Left ventricle myocardium inferior (tissue), 1 donor: ENCODE data around the gene MAP1B. TPM values are rescaled to one million over a fixed set of nuclear protein-coding genes. Genes with fewer than 3 reads are reported as not detected.

Experiments used
- DNase-seq: peaks from one replicate; pipeline ENCODE4 v3.0.0-alpha.2; 2020
- H3K27ac ChIP-seq: fragments of 200-600 bp; replicated peaks from 2 replicates; pipeline ENCODE4 v1.8.0; 2021
- H3K27me3 ChIP-seq: fragments of 200-600 bp; 2 replicates; pipeline ENCODE4 v1.8.0; 2021; ENCODE audit warnings: low read depth
- H3K36me3 ChIP-seq: fragments of 200-600 bp; 2 replicates; pipeline ENCODE4 v1.8.0; 2021
- H3K4me1 ChIP-seq: fragments of 200-600 bp; 2 replicates; pipeline ENCODE4 v1.8.0; 2021
- H3K4me3 ChIP-seq: fragments of 200-600 bp; 2 replicates; pipeline ENCODE4 v1.8.0; 2021; ENCODE audit warnings: mild to moderate bottlenecking, moderate library complexity
- H3K9me3 ChIP-seq: fragments of 200-600 bp; replicated peaks from 2 replicates; pipeline ENCODE4 v1.8.0; 2021
- CTCF ChIP-seq: fragments of 200-600 bp; IDR thresholded peaks from 2 replicates; pipeline ENCODE4 v1.8.0; 2021; ENCODE audit warnings: antibody characterized with exemption, mild to moderate bottlenecking, borderline replicate concordance
- intact Hi-C: fragments of 100-400 bp; cut with micrococcal nuclease; formaldehyde crosslinking; loops from one replicate; pipeline ENCODE4 v1.11.0; 2022
- total RNA-seq: library from RNA; stranded (reverse); fragmentation: NEBNext Ultra II Directional; extraction: Animal tissue kit (Norgen Biotek cat#: 25700); gene quantifications from one replicate; pipeline ENCODE4 v1.2.1, GENCODE V29; 2021
- donor health status: DM: no; HTN: yes; CAD: no; lungs with severe emphysema.

MAP1B gene
- total RNA-seq, 1 donor from 2014 or later, result 73.2 TPM

GRCh38 chr5:72214168-72214567 is 106.9 kb downstream of the MAP1B start:
- H3K27ac ChIP-seq, result peak overlapping the region; percentile 46
- H3K4me1 ChIP-seq, result peaks cover 40% of the 10 kb centered on the region
- H3K36me3 ChIP-seq, result peaks cover 22% of the 10 kb centered on the region
- H3K4me3 ChIP-seq, result no peak overlapping the region
- H3K27me3 ChIP-seq, result no peaks in the 10 kb centered on the region
- intact Hi-C loops, result no loop called here
- no peak for TF ChIP-seq CTCF
- no peak for DNase-seq
- no peaks in the 10 kb centered on the region for H3K9me3 ChIP-seq

DNA sequence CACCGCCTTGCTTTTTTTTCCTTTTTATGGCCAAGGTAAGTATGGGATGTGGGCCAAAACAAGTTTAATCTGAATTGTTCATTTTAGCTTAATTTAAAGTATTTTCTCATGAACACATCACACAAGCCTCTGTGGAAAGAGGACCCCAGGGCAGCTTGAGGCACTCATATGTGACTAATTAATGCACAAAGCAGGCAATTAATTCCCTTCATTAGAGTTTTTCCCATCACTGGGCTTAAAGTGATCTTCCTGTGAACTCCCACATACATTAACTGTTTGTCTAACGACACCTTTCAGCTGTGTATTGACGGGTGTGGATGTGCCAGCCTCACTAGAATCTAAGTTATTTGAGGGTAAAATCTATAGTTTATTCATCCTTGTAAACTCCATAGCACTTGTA is 109.5 kb downstream of the MAP1B start:
- Histone ChIP-seq H3K36me3 (peaks cover 45% of the 10 kb centered on the region), H3K9me3 (no peaks in the 10 kb centered on the region), H3K27me3 (no peaks in the 10 kb centered on the region), H3K27ac (no peak overlapping the region), H3K4me3 (no peak overlapping the region), H3K4me1 (peaks cover 17% of the 10 kb centered on the region)
- no peak for DNase-seq
- intact Hi-C loops, result no loop called here
- no peak for TF ChIP-seq CTCF

GRCh38 chr5:72221099-72221498 is 113.8 kb downstream of the MAP1B start:
- no peaks in the 10 kb centered on the region for H3K27me3 ChIP-seq
- intact Hi-C loops, result no loop called here
- no peak for DNase-seq
- H3K36me3 ChIP-seq, result peaks cover 86% of the 10 kb centered on the region
- H3K4me1 ChIP-seq, result peaks cover 10% of the 10 kb centered on the region
- H3K4me3 ChIP-seq, result no peak overlapping the region
- H3K9me3 ChIP-seq, result no peaks in the 10 kb centered on the region
- no peak overlapping the region for H3K27ac ChIP-seq
- no peak for TF ChIP-seq CTCF

GRCh38 chr5:72221541-72221940 is 114.3 kb downstream of the MAP1B start:
- no peak overlapping the region for H3K27ac ChIP-seq
- H3K9me3 ChIP-seq, result no peaks in the 10 kb centered on the region
- H3K4me3 ChIP-seq, result no peak overlapping the region
- intact Hi-C loops, result no loop called here
- TF ChIP-seq CTCF, result no peak
- peaks cover 14% of the 10 kb centered on the region for H3K4me1 ChIP-seq
- peaks cover 90% of the 10 kb centered on the region for H3K36me3 ChIP-seq
- no peak for DNase-seq
- H3K27me3 ChIP-seq, result no peaks in the 10 kb centered on the region

- peaks cover 24% of the 10 kb centered on the region for H3K4me1 ChIP-seq
- H3K9me3 ChIP-seq, result no peaks in the 10 kb centered on the region
- no peak overlapping the region for H3K4me3 ChIP-seq
- TF ChIP-seq CTCF, result no peak
- H3K36me3 ChIP-seq, result peaks cover 91% of the 10 kb centered on the region
- H3K27ac ChIP-seq, result no peak overlapping the region
- DNase-seq, result no peak
- intact Hi-C loops, result no loop called here
- H3K27me3 ChIP-seq, result no peaks in the 10 kb centered on the region
Measured at GRCh38 chr5:72222521-72222920, 115.2 kb downstream of the MAP1B start.

DNA sequence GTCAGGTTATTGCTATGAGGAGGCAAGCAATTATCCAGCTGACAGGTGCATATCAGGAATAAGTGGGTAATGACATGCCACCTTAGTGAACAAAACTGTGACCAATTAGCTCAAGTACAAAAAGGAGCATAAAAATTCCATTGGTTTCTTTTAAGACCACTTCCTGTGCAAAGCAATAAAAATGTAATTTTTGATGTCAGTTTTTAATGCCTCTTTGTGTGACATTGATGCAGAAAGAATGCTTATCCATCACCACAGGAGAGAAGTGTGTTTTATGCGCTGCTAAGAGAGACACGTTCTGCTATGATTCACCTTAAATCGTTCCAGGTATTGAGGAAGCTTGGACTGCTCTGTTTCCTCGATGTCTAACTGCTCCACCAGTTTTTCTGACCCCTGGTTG is 116.1 kb downstream of the MAP1B start:
- no peak overlapping the region for H3K27ac ChIP-seq
- no peak for DNase-seq
- H3K4me3 ChIP-seq, result no peak overlapping the region
- no peaks in the 10 kb centered on the region for H3K27me3 ChIP-seq
- H3K36me3 ChIP-seq, result peaks cover 82% of the 10 kb centered on the region
- intact Hi-C loops, result no loop called here
- H3K9me3 ChIP-seq, result no peaks in the 10 kb centered on the region
- H3K4me1 ChIP-seq, result peaks cover 32% of the 10 kb centered on the region
- TF ChIP-seq CTCF, result no peak
